ENCODE results near the gene PPDPF.
"Not testable (repeated sequence)": the region's sequence is repeated elsewhere in the genome, so short reads cannot be mapped to it uniquely, and the experiment has no call there.

The PPDPF gene

GRCh38 chr20:63565021-63565698, 44.6 kb downstream of the PPDPF start:
- no peak for DNase-seq (ENCODE audit: low spot score)

- DNase-seq (ENCODE audit: low spot score): no peak
Measured at GRCh38 chr20:63565699-63566335, 45.3 kb downstream of the PPDPF start.

- DNase-seq (ENCODE audit: low spot score): no peak
Measured at GRCh38 chr20:63566395-63567135, 46.0 kb downstream of the PPDPF start.

- DNase-seq (ENCODE audit: low spot score): no peak
Measured at GRCh38 chr20:63567136-63567385, 46.5 kb downstream of the PPDPF start.

- peak; percentile 63 for DNase-seq (ENCODE audit: low spot score)
Measured at GRCh38 chr20:63567386-63568169, 47.0 kb downstream of the PPDPF start.

- no peak for DNase-seq (ENCODE audit: low spot score)
Measured at GRCh38 chr20:63568170-63568981, 47.8 kb downstream of the PPDPF start.

- DNase-seq (ENCODE audit: low spot score): no peak
Measured at GRCh38 chr20:63568986-63569949, 48.7 kb downstream of the PPDPF start.

GRCh38 chr20:63570281-63571086, 49.9 kb downstream of the PPDPF start:
- DNase-seq (ENCODE audit: low spot score): no peak

- DNase-seq (ENCODE audit: low spot score): not testable (repeated sequence)
Measured at GRCh38 chr20:63571087-63571478, 50.5 kb downstream of the PPDPF start.

All from pons (tissue), 1 donor.